Activated naive CD4-positive, alpha-beta T cell treated with anti-CD3 and anti-CD28 coated beads for 36 hours (primary cell): ENCODE data around the gene MYO5C. TPM values are rescaled to one million over a fixed set of nuclear protein-coding genes. Genes with fewer than 3 reads are reported as not detected.

Experiments used
- CTCF ChIA-PET: fragments of 350-600 bp; sonication (Branson Sonifier 250); formaldehyde crosslinking; loops from one replicate; lab custom pipeline; 2021; ENCODE audit warnings: antibody characterized with exemption; lab: Charles Lee
- DNase-seq: peaks from one replicate; pipeline ENCODE4 v3.0.0-alpha.2; 2020
- H3K27ac Mint-ChIP-seq: one replicate; pipeline ENCODE4 v1.8.0; 2021; ENCODE audit warnings: mild to moderate bottlenecking, mixed read lengths
- H3K27me3 Mint-ChIP-seq: one replicate; pipeline ENCODE4 v1.8.0; 2021; ENCODE audit warnings: low read depth, mixed read lengths
- H3K36me3 Mint-ChIP-seq: one replicate; pipeline ENCODE4 v1.8.0; 2021; ENCODE audit warnings: low read depth, mixed read lengths
- H3K4me1 Mint-ChIP-seq: one replicate; pipeline ENCODE4 v1.8.0; 2021; ENCODE audit warnings: low read depth, mixed read lengths
- H3K4me3 Mint-ChIP-seq: one replicate; pipeline ENCODE4 v1.8.0; 2021; ENCODE audit warnings: mild to moderate bottlenecking, moderate library complexity, mixed read lengths
- H3K9me3 Mint-ChIP-seq: one replicate; pipeline ENCODE4 v1.8.0; 2021; ENCODE audit warnings: mixed read lengths
- intact Hi-C: fragments of 100-400 bp; cut with micrococcal nuclease; formaldehyde crosslinking; loops from one replicate; pipeline ENCODE4 v1.15.1; 2023
- total RNA-seq, 2 experiments: library from RNA; stranded (reverse); gene quantifications; one replicate each; pipeline ENCODE4 v1.2.3, GENCODE V29; 2021

The MYO5C gene
- total RNA-seq, 2 experiments from 2014 or later: 0.19 to 0.25 TPM

DNA sequence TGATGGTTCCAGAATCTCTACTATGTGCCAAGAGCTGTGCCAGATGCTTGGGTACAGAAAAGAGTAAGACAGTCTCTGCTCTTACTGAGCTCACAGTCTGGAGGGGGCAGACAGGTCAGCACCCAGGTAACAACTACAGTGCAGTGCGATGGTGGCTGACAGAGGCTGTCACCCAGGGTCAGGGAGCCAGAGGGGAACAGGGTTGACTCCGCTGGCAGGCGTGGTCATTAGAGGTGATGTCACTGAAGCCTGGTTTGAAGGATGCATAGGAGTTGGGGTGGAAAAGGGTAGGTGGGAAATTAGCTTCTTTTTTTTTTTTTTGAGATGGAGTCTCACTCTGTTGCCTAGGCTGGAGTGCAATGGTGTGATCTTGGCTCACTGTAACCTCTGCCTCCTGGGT is 136.0 kb downstream of the MYO5C start:
- Mint-ChIP-seq H3K9me3 (no peaks in the 10 kb centered on the region), H3K4me3 (no peak overlapping the region), H3K27ac (no peak overlapping the region), H3K4me1 (peaks cover 2% of the 10 kb centered on the region), H3K36me3 (peaks cover 9% of the 10 kb centered on the region), H3K27me3 (no peaks in the 10 kb centered on the region)
- DNase-seq: no peak
- intact Hi-C loops: no loop called here
- CTCF ChIA-PET: interaction anchor here (0.5 to 1.4 kb wide), 2 partner anchors 49 to 176 kb away, joined by 4 read pairs; no protein-coding TSS in a partner anchor

GRCh38 chr15:52158084-52158765 is 137.4 kb downstream of the MYO5C start:
- Mint-ChIP-seq H3K27ac (no peak overlapping the region), H3K9me3 (no peaks in the 10 kb centered on the region), H3K27me3 (no peaks in the 10 kb centered on the region), H3K4me3 (no peak overlapping the region), H3K4me1 (no peaks in the 10 kb centered on the region), H3K36me3 (peaks cover 9% of the 10 kb centered on the region)
- DNase-seq: no peak
- intact Hi-C loops: no loop called here
- CTCF ChIA-PET: interaction anchor here (0.6 to 1.4 kb wide), 5 partner anchors 19 to 268 kb away, joined by 3 to 4 read pairs (median 3); no protein-coding TSS in a partner anchor

GRCh38 chr15:52155878-52156277 is 139.7 kb downstream of the MYO5C start:
- CTCF ChIA-PET: interaction anchor here (0.6 kb wide), 1 partner anchor 78 kb away, joined by 3 read pairs; no protein-coding TSS in a partner anchor
- no peak for DNase-seq
- no peaks in the 10 kb centered on the region for H3K9me3 Mint-ChIP-seq
- H3K4me3 Mint-ChIP-seq: no peak overlapping the region
- intact Hi-C loops: no loop called here
- H3K27me3 Mint-ChIP-seq: no peaks in the 10 kb centered on the region
- H3K4me1 Mint-ChIP-seq: no peaks in the 10 kb centered on the region
- no peak overlapping the region for H3K27ac Mint-ChIP-seq
- H3K36me3 Mint-ChIP-seq: peaks cover 4% of the 10 kb centered on the region

GRCh38 chr15:52154896-52155865 is 140.4 kb downstream of the MYO5C start:
- DNase-seq: no peak
- Mint-ChIP-seq H3K27me3 (no peaks in the 10 kb centered on the region), H3K36me3 (peaks cover 4% of the 10 kb centered on the region), H3K9me3 (no peaks in the 10 kb centered on the region), H3K4me1 (no peaks in the 10 kb centered on the region), H3K4me3 (no peak overlapping the region), H3K27ac (no peak overlapping the region)
- intact Hi-C loops: no loop called here
- CTCF ChIA-PET: interaction anchor here (0.6 to 1.2 kb wide), 2 partner anchors 16 to 78 kb away, joined by 3 to 5 read pairs; no protein-coding TSS in a partner anchor

DNA sequence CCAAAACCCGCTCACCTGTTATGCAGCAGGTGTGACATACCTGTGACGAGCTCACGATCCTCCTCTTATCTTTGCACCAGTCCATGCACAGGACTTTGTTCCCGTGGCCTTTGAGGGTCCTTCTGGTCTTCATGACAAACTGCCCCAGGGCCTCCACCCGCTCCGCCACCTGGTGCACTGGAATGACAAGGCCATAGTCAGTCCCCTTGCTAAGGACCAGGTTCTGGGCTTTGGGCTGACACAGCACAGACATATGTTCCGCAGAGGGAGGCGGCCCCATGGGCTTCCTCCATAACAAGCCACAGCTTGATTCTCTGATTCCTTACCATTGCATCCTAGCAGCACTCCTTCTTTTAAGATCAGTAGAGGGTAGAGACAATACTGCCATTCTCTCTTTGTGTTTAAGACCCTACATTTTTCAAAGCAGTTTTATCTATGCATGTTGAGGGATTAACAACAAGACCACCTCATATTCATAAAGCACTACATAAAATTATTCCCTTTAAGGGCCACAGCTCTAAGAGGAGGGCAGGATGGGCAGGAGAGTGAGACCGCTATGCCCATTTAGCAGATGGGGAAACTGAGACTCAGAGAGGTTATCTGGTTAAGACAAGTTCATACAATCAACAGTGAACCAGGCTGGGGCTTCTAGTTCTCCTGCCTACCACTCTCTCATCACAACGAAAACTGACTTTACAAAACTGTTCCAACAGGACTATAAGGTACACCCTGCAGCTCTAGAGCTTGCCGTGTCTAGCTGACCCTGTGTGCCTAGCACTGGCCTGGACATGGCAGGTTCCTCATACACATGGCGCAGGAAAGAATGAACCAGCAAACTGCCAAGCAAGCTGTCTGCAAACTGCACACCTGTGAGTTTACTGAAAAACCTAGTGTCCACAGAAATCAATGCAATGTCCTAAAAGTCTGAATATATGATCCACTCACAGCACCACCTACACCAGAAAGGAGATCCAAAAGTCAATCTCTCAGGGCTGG is 141.4 kb downstream of the MYO5C start:
- no peak overlapping the region for H3K27ac Mint-ChIP-seq
- no peak overlapping the region for H3K4me3 Mint-ChIP-seq
- H3K4me1 Mint-ChIP-seq: no peaks in the 10 kb centered on the region
- intact Hi-C loops: no loop called here
- CTCF ChIA-PET: interaction anchor here (1.0 to 1.2 kb wide), 3 partner anchors 15 to 266 kb away, joined by 3 to 5 read pairs (median 4); no protein-coding TSS in a partner anchor
- peaks cover 8% of the 10 kb centered on the region for H3K36me3 Mint-ChIP-seq
- DNase-seq: no peak
- H3K27me3 Mint-ChIP-seq: no peaks in the 10 kb centered on the region
- H3K9me3 Mint-ChIP-seq: no peaks in the 10 kb centered on the region

GRCh38 chr15:52151353-52151752 is 144.3 kb downstream of the MYO5C start:
- Mint-ChIP-seq H3K9me3 (no peaks in the 10 kb centered on the region), H3K4me3 (no peak overlapping the region), H3K36me3 (peaks cover 15% of the 10 kb centered on the region), H3K27me3 (no peaks in the 10 kb centered on the region), H3K27ac (no peak overlapping the region), H3K4me1 (no peaks in the 10 kb centered on the region)
- intact Hi-C loops: no loop called here
- DNase-seq: no peak
- CTCF ChIA-PET: interaction anchor here (0.7 to 1.3 kb wide), 2 partner anchors 39 to 76 kb away, joined by 3 read pairs; partner anchors contain the start of gene BCL2L10

- Mint-ChIP-seq H3K27ac (no peak overlapping the region), H3K4me1 (no peaks in the 10 kb centered on the region), H3K36me3 (peaks cover 16% of the 10 kb centered on the region), H3K4me3 (no peak overlapping the region), H3K27me3 (no peaks in the 10 kb centered on the region), H3K9me3 (no peaks in the 10 kb centered on the region)
- CTCF ChIA-PET: no interaction called here
- no peak for DNase-seq
- intact Hi-C loops: no loop called here
These were observed 144.7 kb downstream of the MYO5C start for GRCh38 chr15:52150871-52151270.

DNA sequence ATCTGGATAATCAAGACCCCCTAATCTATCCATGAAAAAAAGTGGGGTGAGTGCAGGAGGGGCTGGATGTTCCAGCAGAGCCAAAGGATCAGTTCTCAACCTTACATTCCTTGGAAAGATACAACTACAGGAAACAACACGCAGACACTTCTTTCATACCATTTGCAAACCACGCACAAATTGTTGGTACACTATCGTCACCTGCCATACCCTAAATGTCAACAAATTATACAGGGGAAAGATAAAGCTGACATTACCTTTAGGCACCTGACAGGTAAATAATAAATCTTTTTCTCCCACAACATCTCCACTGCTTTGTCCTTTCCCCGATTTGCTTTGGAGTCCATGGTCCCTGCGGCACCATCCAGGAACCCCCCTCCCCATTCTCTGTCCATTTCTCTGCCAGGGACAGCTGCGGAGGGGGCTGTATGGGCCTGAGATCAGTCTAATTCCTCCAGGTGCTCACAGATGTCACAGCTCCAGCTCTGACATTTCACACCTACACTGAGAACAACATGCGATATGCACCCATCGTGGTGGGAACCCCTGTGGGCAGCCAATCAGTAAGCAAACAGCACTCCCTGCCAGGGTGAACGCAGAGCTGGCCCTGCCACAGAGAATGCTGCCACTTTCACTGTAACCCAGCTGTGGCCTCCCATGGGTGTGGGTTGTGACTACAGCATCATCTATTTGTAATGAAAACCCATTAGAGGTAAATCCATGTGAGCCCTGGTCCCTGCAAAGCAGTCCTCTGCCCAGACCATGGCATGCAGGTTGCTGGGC is 145.4 kb downstream of the MYO5C start:
- intact Hi-C loops: no loop called here
- H3K9me3 Mint-ChIP-seq: no peaks in the 10 kb centered on the region
- H3K4me1 Mint-ChIP-seq: no peaks in the 10 kb centered on the region
- no peak overlapping the region for H3K4me3 Mint-ChIP-seq
- no peak for DNase-seq
- H3K36me3 Mint-ChIP-seq: peaks cover 17% of the 10 kb centered on the region
- CTCF ChIA-PET: no interaction called here
- no peak overlapping the region for H3K27ac Mint-ChIP-seq
- no peaks in the 10 kb centered on the region for H3K27me3 Mint-ChIP-seq

GRCh38 chr15:52148403-52148802 is 147.2 kb downstream of the MYO5C start:
- Mint-ChIP-seq H3K4me3 (no peak overlapping the region), H3K4me1 (no peaks in the 10 kb centered on the region), H3K36me3 (peaks cover 17% of the 10 kb centered on the region), H3K9me3 (no peaks in the 10 kb centered on the region), H3K27me3 (no peaks in the 10 kb centered on the region), H3K27ac (no peak overlapping the region)
- CTCF ChIA-PET: no interaction called here
- intact Hi-C loops: no loop called here
- no peak for DNase-seq

- CTCF ChIA-PET: interaction anchor here (0.5 kb wide), 1 partner anchor 150 kb away, joined by 5 read pairs; no protein-coding TSS in a partner anchor
- Mint-ChIP-seq H3K36me3 (peaks cover 16% of the 10 kb centered on the region), H3K4me1 (no peaks in the 10 kb centered on the region), H3K9me3 (no peaks in the 10 kb centered on the region), H3K27ac (no peak overlapping the region), H3K4me3 (no peak overlapping the region), H3K27me3 (no peaks in the 10 kb centered on the region)
- intact Hi-C loops: no loop called here
- DNase-seq: no peak
These were observed 148.8 kb downstream of the MYO5C start for GRCh38 chr15:52146776-52147175.

GRCh38 chr15:52146261-52146660 is 149.3 kb downstream of the MYO5C start:
- H3K9me3 Mint-ChIP-seq: no peaks in the 10 kb centered on the region
- CTCF ChIA-PET: no interaction called here
- H3K4me3 Mint-ChIP-seq: no peak overlapping the region
- no peak for DNase-seq
- intact Hi-C loops: no loop called here
- no peaks in the 10 kb centered on the region for H3K27me3 Mint-ChIP-seq
- H3K36me3 Mint-ChIP-seq: peaks cover 16% of the 10 kb centered on the region
- H3K4me1 Mint-ChIP-seq: no peaks in the 10 kb centered on the region
- no peak overlapping the region for H3K27ac Mint-ChIP-seq
